Chondrocyte (in vitro differentiated cells): ENCODE data around the gene SCUBE3. TPM values are rescaled to one million over a fixed set of nuclear protein-coding genes. Genes with fewer than 3 reads are reported as not detected.

Experiments
- DNase-seq: peaks from one replicate; pipeline ENCODE4 v3.0.0; 2021; ENCODE audit warnings: mixed read lengths, low spot score
- H3K27ac Mint-ChIP-seq: one replicate; pipeline ENCODE4 v1.8.0; 2021; ENCODE audit warnings: mild to moderate bottlenecking, moderate library complexity, mixed read lengths; ENCODE audit not compliant: unreplicated experiment
- H3K27me3 Mint-ChIP-seq: 2 replicates; pipeline ENCODE4 v1.8.0; 2021; ENCODE audit warnings: low read depth, mixed read lengths
- H3K36me3 Mint-ChIP-seq: 2 replicates; pipeline ENCODE4 v1.8.0; 2021; ENCODE audit warnings: low read depth, mixed read lengths
- H3K4me1 Mint-ChIP-seq: 2 replicates; pipeline ENCODE4 v1.8.0; 2021; ENCODE audit warnings: low read depth, mild to moderate bottlenecking, mixed read lengths
- H3K4me3 Mint-ChIP-seq: one replicate; pipeline ENCODE4 v1.8.0; 2021; ENCODE audit warnings: mild to moderate bottlenecking, moderate library complexity, mixed read lengths; ENCODE audit not compliant: unreplicated experiment
- H3K9me3 Mint-ChIP-seq: 2 replicates; pipeline ENCODE4 v1.8.0; 2021; ENCODE audit warnings: low read depth, mixed read lengths
- CTCF ChIP-seq: fragments of 200-600 bp; sonication (generic); IDR thresholded peaks from 2 replicates; pipeline ENCODE4 v1.5.0; 2021; ENCODE audit warnings: antibody characterized with exemption, mild to moderate bottlenecking, moderate library complexity
- total RNA-seq: library from RNA; stranded (reverse); gene quantifications from 3 replicates; pipeline ENCODE4 v1.2.1, GENCODE V29; 2021

SCUBE3 gene
- total RNA-seq, 1 donor from 2014 or later, result 96.6 TPM

- DNase-seq, result no peak
- H3K4me1 Mint-ChIP-seq, result peaks cover 57% of the 10 kb centered on the region
These were observed 36.6 kb upstream of the SCUBE3 start for GRCh38 chr6:35177157-35177556.

GRCh38 chr6:35177596-35177995 lies 36.2 kb upstream of the SCUBE3 start:
- no peaks in the 10 kb centered on the region for H3K9me3 Mint-ChIP-seq
- H3K4me3 Mint-ChIP-seq, result no peak overlapping the region
- TF ChIP-seq CTCF, result no peak
- H3K27ac Mint-ChIP-seq, result peak overlapping the region; percentile 42
- no peaks in the 10 kb centered on the region for H3K27me3 Mint-ChIP-seq
- H3K36me3 Mint-ChIP-seq, result no peaks in the 10 kb centered on the region
- DNase-seq, result no peak
- peaks cover 57% of the 10 kb centered on the region for H3K4me1 Mint-ChIP-seq

More at GRCh38 chr6:35177157-35177556, 36.6 kb upstream of the SCUBE3 start:
- no peak for TF ChIP-seq CTCF
- no peaks in the 10 kb centered on the region for H3K27me3 Mint-ChIP-seq
- no peaks in the 10 kb centered on the region for H3K9me3 Mint-ChIP-seq
- no peak overlapping the region for H3K4me3 Mint-ChIP-seq
- no peaks in the 10 kb centered on the region for H3K36me3 Mint-ChIP-seq
- no peak overlapping the region for H3K27ac Mint-ChIP-seq

- DNase-seq, result no peak
- H3K4me1 Mint-ChIP-seq, result peaks cover 60% of the 10 kb centered on the region
- H3K27ac Mint-ChIP-seq, result no peak overlapping the region
- no peaks in the 10 kb centered on the region for H3K27me3 Mint-ChIP-seq
- no peak for TF ChIP-seq CTCF
- no peaks in the 10 kb centered on the region for H3K36me3 Mint-ChIP-seq
- no peak overlapping the region for H3K4me3 Mint-ChIP-seq
- H3K9me3 Mint-ChIP-seq, result no peaks in the 10 kb centered on the region
These were observed 35.7 kb upstream of the SCUBE3 start for GRCh38 chr6:35178012-35178411.

- no peak overlapping the region for H3K4me3 Mint-ChIP-seq
- H3K27ac Mint-ChIP-seq, result peak overlapping the region; percentile 5
- DNase-seq, result no peak
- TF ChIP-seq CTCF, result no peak
- H3K9me3 Mint-ChIP-seq, result no peaks in the 10 kb centered on the region
- peaks cover 68% of the 10 kb centered on the region for H3K4me1 Mint-ChIP-seq
- H3K36me3 Mint-ChIP-seq, result no peaks in the 10 kb centered on the region
- no peaks in the 10 kb centered on the region for H3K27me3 Mint-ChIP-seq
These were observed 34.6 kb upstream of the SCUBE3 start for GRCh38 chr6:35178932-35179832.

GRCh38 chr6:35179901-35180535 lies 33.7 kb upstream of the SCUBE3 start:
- Mint-ChIP-seq H3K9me3 (no peaks in the 10 kb centered on the region), H3K27ac (no peak overlapping the region), H3K36me3 (no peaks in the 10 kb centered on the region), H3K4me3 (no peak overlapping the region), H3K4me1 (peaks cover 76% of the 10 kb centered on the region), H3K27me3 (no peaks in the 10 kb centered on the region)
- TF ChIP-seq CTCF, result no peak
- DNase-seq, result no peak
